ENCODE measurements around the gene SLC6A4. TPM values are rescaled to one million over a fixed set of nuclear protein-coding genes. Genes with fewer than 3 reads are reported as not detected.

Gene SLC6A4
- total RNA-seq, 1 experiment from 2014 or later: 0.30 TPM

DNA sequence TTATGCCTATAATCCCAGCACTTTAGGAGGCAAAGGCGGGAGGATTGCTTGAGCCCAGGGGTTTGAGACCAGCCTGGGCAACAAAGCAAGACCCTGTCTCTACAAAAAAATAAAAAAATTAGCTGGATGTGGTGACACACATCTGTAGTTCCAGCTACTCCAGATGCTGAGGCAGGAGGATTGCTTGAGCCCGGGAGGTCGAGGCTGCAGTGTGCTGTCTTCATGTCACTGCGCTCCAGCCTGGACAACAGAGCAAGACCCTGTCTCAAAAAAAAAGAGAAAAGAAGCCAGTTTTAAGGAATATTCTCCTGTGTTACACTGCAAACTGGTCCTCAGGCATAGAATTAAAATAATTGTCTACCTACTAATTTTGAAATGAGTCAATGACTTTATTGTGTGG lies 71.0 kb downstream of the SLC6A4 start:
- ChIA-PET POLR2A (no interaction called here), CTCF (no interaction called here), RAD21 (ENCODE audit: low non-redundant PET in 1 of 2, low total read pairs in 2 of 2, uncharacterized antibody in 2 of 2, unreplicated experiment in 2 of 2) (no interaction called here)
- no peaks in the 10 kb centered on the region for H3K27me3 ChIP-seq (ENCODE audit: insufficient read depth, low read length)
- H3K9ac ChIP-seq (ENCODE audit: low read length): no peak overlapping the region
- no peak overlapping the region for H3K27ac ChIP-seq (ENCODE audit: low read depth, low read length)
- no TSS peak for BruUV-seq (replicated peaks)
- no peaks in the 10 kb centered on the region for H3K4me1 ChIP-seq (ENCODE audit: control insufficient read depth in 1 of 2, insufficient read depth in 2 of 2, low read length in 2 of 2)
- DNase-seq (ENCODE audit: low read depth, low spot score) (no peak), ATAC-seq (no peak)
- no peaks in the 10 kb centered on the region for H3K9me2 ChIP-seq (ENCODE audit: insufficient read depth)
- no peaks in the 10 kb centered on the region; a peak in 1 of 4 replicates for H3K36me3 ChIP-seq (ENCODE audit: control insufficient read depth in 1 of 2, insufficient read depth in 2 of 2, low read length in 2 of 2)
- H4K20me1 ChIP-seq (ENCODE audit: insufficient read depth): peaks cover 4% of the 10 kb centered on the region; the same call in 1 of the 2 replicates
- intact Hi-C loops (cut with micrococcal nuclease): no loop called here
- no peak for TF ChIP-seq RAD21 (IDR thresholded peaks at IDR 0.05; ENCODE audit: low read depth)
- TF ChIP-seq, protein P1, sequence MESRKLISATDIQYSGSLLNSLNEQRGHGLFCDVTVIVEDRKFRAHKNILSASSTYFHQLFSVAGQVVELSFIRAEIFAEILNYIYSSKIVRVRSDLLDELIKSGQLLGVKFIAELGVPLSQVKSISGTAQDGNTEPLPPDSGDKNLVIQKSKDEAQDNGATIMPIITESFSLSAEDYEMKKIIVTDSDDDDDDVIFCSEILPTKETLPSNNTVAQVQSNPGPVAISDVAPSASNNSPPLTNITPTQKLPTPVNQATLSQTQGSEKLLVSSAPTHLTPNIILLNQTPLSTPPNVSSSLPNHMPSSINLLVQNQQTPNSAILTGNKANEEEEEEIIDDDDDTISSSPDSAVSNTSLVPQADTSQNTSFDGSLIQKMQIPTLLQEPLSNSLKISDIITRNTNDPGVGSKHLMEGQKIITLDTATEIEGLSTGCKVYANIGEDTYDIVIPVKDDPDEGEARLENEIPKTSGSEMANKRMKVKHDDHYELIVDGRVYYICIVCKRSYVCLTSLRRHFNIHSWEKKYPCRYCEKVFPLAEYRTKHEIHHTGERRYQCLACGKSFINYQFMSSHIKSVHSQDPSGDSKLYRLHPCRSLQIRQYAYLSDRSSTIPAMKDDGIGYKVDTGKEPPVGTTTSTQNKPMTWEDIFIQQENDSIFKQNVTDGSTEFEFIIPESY (IDR thresholded peaks at IDR 0.05; ENCODE audit: extremely low read depth, insufficient replicate concordance, low read length): no peak
- TF ChIP-seq ZFX (IDR thresholded peaks at IDR 0.05): no peak
- no peak for TF ChIP-seq ZNF274 (IDR thresholded peaks at IDR 0.05; ENCODE audit: low read depth, low read length)
- TF ChIP-seq, protein P2, sequence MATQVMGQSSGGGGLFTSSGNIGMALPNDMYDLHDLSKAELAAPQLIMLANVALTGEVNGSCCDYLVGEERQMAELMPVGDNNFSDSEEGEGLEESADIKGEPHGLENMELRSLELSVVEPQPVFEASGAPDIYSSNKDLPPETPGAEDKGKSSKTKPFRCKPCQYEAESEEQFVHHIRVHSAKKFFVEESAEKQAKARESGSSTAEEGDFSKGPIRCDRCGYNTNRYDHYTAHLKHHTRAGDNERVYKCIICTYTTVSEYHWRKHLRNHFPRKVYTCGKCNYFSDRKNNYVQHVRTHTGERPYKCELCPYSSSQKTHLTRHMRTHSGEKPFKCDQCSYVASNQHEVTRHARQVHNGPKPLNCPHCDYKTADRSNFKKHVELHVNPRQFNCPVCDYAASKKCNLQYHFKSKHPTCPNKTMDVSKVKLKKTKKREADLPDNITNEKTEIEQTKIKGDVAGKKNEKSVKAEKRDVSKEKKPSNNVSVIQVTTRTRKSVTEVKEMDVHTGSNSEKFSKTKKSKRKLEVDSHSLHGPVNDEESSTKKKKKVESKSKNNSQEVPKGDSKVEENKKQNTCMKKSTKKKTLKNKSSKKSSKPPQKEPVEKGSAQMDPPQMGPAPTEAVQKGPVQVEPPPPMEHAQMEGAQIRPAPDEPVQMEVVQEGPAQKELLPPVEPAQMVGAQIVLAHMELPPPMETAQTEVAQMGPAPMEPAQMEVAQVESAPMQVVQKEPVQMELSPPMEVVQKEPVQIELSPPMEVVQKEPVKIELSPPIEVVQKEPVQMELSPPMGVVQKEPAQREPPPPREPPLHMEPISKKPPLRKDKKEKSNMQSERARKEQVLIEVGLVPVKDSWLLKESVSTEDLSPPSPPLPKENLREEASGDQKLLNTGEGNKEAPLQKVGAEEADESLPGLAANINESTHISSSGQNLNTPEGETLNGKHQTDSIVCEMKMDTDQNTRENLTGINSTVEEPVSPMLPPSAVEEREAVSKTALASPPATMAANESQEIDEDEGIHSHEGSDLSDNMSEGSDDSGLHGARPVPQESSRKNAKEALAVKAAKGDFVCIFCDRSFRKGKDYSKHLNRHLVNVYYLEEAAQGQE (IDR thresholded peaks at IDR 0.05; ENCODE audit: low read depth): no peak
- TF ChIP-seq EGR1 (IDR thresholded peaks at IDR 0.05; ENCODE audit: low read depth): no peak
- no peak for TF ChIP-seq EZH2 (IDR thresholded peaks at IDR 0.05)
- TF ChIP-seq CBX3 (IDR thresholded peaks at IDR 0.05; ENCODE audit: low read depth): no peak
- TF ChIP-seq POLR2A (IDR thresholded peaks at IDR 0.05; ENCODE audit: borderline replicate concordance, extremely low read depth, insufficient read depth, insufficient read length): no peak
- no peak for TF ChIP-seq SRF (IDR thresholded peaks at IDR 0.05; ENCODE audit: low read depth)
- TF ChIP-seq, protein P3, sequence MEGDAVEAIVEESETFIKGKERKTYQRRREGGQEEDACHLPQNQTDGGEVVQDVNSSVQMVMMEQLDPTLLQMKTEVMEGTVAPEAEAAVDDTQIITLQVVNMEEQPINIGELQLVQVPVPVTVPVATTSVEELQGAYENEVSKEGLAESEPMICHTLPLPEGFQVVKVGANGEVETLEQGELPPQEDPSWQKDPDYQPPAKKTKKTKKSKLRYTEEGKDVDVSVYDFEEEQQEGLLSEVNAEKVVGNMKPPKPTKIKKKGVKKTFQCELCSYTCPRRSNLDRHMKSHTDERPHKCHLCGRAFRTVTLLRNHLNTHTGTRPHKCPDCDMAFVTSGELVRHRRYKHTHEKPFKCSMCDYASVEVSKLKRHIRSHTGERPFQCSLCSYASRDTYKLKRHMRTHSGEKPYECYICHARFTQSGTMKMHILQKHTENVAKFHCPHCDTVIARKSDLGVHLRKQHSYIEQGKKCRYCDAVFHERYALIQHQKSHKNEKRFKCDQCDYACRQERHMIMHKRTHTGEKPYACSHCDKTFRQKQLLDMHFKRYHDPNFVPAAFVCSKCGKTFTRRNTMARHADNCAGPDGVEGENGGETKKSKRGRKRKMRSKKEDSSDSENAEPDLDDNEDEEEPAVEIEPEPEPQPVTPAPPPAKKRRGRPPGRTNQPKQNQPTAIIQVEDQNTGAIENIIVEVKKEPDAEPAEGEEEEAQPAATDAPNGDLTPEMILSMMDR (IDR thresholded peaks at IDR 0.05 in 2 of 3, conservative IDR thresholded peaks at IDR 0.05 in 1 of 3; ENCODE audit: borderline replicate concordance in 1 of 3, insufficient read depth in 1 of 3, low read depth in 2 of 3, low read length in 2 of 3): no peak
- no peak for TF ChIP-seq TCF7L2 (IDR thresholded peaks at IDR 0.05; ENCODE audit: borderline replicate concordance, extremely low read depth, insufficient read depth, insufficient read length)
- no peak for TF ChIP-seq JUND (IDR thresholded peaks at IDR 0.05)
- no peak for TF ChIP-seq SP1 (IDR thresholded peaks at IDR 0.05; ENCODE audit: low read depth)
- TF ChIP-seq SIN3A (IDR thresholded peaks at IDR 0.05; ENCODE audit: low read depth): no peak
- TF ChIP-seq, protein P4, sequence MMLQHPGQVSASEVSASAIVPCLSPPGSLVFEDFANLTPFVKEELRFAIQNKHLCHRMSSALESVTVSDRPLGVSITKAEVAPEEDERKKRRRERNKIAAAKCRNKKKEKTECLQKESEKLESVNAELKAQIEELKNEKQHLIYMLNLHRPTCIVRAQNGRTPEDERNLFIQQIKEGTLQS (IDR thresholded peaks at IDR 0.05): no peak
- TF ChIP-seq, protein P5, sequence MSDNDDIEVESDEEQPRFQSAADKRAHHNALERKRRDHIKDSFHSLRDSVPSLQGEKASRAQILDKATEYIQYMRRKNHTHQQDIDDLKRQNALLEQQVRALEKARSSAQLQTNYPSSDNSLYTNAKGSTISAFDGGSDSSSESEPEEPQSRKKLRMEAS (IDR thresholded peaks at IDR 0.05): no peak
- TF ChIP-seq YY1 (IDR thresholded peaks at IDR 0.05; ENCODE audit: extremely low read depth, insufficient replicate concordance, low read depth, low read length): no peak
- no peak for TF ChIP-seq POLR2AphosphoS5 (IDR thresholded peaks at IDR 0.05; ENCODE audit: low read depth, low read length)
- peaks cover 89% of the 10 kb centered on the region for H3K79me2 ChIP-seq (ENCODE audit: insufficient read depth, low read length)
- no peaks in the 10 kb centered on the region for H3K9me3 ChIP-seq (ENCODE audit: control insufficient read depth in 1 of 2, insufficient read depth in 1 of 2, low read depth in 1 of 2, low read length in 2 of 2)
- no peak overlapping the region for H3K4me3 ChIP-seq (replicated peaks in 1 of 2; ENCODE audit: low read depth in 1 of 2, low read length in 2 of 2)
- no peak overlapping the region for H2AFZ ChIP-seq (ENCODE audit: low read depth, low read length, poor library complexity, severe bottlenecking)
- H3K4me2 ChIP-seq (ENCODE audit: low read length): no peak overlapping the region
